ENCODE data around the gene C10orf88. TPM values are rescaled to one million over a fixed set of nuclear protein-coding genes. Genes with fewer than 3 reads are reported as not detected.

C10orf88 gene
- total and polyA plus RNA-seq, 2 of the 13 experiments (the other 11 are each of a cell fraction or from before 2014, with no cell fraction given) = 4.6 to 11.8 TPM

DNA sequence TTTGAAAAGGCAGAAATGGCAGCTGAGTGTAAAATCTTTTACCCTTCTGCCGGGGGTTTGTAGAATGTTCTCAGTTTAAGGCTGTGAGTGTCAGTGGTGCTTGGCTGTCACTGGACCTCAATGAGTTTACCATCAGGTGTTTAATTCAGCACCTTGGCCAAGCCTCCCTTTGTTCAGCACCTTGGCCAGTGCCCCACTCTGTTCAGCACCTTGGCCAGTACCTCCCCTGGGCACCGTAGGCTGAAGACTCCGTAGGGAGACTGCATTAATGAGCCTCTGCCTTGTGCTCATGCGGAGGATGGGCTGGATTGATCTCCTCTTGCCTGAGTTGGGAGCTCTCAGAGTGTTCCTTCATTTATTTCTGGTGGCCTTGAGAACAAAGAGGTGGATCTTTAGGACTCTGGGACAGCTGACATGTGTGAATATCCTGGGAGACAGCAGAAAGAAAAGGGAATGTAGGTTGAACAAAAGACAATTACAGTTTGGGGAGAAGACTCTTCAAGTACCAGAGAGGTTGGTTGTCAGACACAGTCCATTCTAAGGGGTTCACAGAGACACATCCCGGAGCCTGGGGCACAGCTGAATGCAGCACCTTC lies 42.0 kb downstream of the C10orf88 start (continued):
- TF ChIP-seq, protein P1, sequence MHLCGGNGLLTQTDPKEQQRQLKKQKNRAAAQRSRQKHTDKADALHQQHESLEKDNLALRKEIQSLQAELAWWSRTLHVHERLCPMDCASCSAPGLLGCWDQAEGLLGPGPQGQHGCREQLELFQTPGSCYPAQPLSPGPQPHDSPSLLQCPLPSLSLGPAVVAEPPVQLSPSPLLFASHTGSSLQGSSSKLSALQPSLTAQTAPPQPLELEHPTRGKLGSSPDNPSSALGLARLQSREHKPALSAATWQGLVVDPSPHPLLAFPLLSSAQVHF (CRISPR knock-in tag; IDR thresholded peaks at IDR 0.05) = peak; percentile 100
- TF ChIP-seq ZNF441 (CRISPR knock-in tag; IDR thresholded peaks at IDR 0.05; ENCODE audit: borderline replicate concordance) (peak; percentile 99), RAD21 (CRISPR knock-in tag; IDR thresholded peaks at IDR 0.05) (peak; percentile 34; the same call in 1 of the 2 replicates), ZNF724P (CRISPR knock-in tag; IDR thresholded peaks at IDR 0.05; ENCODE audit: borderline replicate concordance) (peak; percentile 99), ZNF224 (CRISPR knock-in tag; IDR thresholded peaks at IDR 0.05) (peak; percentile 99), CREB1 (IDR thresholded peaks at IDR 0.05) (no peak), CREB1 (CRISPR knock-in tag; IDR thresholded peaks at IDR 0.05) (no peak), SP4 (CRISPR knock-in tag; IDR thresholded peaks at IDR 0.05) (peak; percentile 93), ZNF674 (CRISPR knock-in tag; IDR thresholded peaks at IDR 0.05; ENCODE audit: low read depth) (peak; percentile 100), ZNF792 (CRISPR knock-in tag; IDR thresholded peaks at IDR 0.05) (peak; percentile 100), CBFB (CRISPR knock-in tag; IDR thresholded peaks at IDR 0.05) (peak; percentile 96), TMF1 (CRISPR knock-in tag; IDR thresholded peaks at IDR 0.05; ENCODE audit: low read depth) (peak; percentile 100)
- TF ChIP-seq, protein P2, sequence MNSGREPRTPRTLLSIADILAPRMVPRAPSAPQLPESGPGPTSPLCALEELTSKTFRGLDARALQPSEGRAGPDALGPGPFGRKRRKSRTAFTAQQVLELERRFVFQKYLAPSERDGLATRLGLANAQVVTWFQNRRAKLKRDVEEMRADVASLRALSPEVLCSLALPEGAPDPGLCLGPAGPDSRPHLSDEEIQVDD (CRISPR knock-in tag; IDR thresholded peaks at IDR 0.05; ENCODE audit: borderline replicate concordance) = peak; percentile 100
- TF ChIP-seq, protein P3, sequence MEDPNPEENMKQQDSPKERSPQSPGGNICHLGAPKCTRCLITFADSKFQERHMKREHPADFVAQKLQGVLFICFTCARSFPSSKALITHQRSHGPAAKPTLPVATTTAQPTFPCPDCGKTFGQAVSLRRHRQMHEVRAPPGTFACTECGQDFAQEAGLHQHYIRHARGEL (CRISPR knock-in tag; IDR thresholded peaks at IDR 0.05) = peak; percentile 92; the same call in 1 of the 2 replicates
- TF ChIP-seq, protein P4, sequence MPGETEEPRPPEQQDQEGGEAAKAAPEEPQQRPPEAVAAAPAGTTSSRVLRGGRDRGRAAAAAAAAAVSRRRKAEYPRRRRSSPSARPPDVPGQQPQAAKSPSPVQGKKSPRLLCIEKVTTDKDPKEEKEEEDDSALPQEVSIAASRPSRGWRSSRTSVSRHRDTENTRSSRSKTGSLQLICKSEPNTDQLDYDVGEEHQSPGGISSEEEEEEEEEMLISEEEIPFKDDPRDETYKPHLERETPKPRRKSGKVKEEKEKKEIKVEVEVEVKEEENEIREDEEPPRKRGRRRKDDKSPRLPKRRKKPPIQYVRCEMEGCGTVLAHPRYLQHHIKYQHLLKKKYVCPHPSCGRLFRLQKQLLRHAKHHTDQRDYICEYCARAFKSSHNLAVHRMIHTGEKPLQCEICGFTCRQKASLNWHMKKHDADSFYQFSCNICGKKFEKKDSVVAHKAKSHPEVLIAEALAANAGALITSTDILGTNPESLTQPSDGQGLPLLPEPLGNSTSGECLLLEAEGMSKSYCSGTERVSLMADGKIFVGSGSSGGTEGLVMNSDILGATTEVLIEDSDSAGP (CRISPR knock-in tag; IDR thresholded peaks at IDR 0.05; ENCODE audit: borderline replicate concordance) = peak; percentile 87
- TF ChIP-seq, protein P5, sequence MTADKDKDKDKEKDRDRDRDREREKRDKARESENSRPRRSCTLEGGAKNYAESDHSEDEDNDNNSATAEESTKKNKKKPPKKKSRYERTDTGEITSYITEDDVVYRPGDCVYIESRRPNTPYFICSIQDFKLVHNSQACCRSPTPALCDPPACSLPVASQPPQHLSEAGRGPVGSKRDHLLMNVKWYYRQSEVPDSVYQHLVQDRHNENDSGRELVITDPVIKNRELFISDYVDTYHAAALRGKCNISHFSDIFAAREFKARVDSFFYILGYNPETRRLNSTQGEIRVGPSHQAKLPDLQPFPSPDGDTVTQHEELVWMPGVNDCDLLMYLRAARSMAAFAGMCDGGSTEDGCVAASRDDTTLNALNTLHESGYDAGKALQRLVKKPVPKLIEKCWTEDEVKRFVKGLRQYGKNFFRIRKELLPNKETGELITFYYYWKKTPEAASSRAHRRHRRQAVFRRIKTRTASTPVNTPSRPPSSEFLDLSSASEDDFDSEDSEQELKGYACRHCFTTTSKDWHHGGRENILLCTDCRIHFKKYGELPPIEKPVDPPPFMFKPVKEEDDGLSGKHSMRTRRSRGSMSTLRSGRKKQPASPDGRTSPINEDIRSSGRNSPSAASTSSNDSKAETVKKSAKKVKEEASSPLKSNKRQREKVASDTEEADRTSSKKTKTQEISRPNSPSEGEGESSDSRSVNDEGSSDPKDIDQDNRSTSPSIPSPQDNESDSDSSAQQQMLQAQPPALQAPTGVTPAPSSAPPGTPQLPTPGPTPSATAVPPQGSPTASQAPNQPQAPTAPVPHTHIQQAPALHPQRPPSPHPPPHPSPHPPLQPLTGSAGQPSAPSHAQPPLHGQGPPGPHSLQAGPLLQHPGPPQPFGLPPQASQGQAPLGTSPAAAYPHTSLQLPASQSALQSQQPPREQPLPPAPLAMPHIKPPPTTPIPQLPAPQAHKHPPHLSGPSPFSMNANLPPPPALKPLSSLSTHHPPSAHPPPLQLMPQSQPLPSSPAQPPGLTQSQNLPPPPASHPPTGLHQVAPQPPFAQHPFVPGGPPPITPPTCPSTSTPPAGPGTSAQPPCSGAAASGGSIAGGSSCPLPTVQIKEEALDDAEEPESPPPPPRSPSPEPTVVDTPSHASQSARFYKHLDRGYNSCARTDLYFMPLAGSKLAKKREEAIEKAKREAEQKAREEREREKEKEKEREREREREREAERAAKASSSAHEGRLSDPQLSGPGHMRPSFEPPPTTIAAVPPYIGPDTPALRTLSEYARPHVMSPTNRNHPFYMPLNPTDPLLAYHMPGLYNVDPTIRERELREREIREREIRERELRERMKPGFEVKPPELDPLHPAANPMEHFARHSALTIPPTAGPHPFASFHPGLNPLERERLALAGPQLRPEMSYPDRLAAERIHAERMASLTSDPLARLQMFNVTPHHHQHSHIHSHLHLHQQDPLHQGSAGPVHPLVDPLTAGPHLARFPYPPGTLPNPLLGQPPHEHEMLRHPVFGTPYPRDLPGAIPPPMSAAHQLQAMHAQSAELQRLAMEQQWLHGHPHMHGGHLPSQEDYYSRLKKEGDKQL (CRISPR knock-in tag; IDR thresholded peaks at IDR 0.05; ENCODE audit: low read depth) = peak; percentile 96
- TF ChIP-seq, protein P6, sequence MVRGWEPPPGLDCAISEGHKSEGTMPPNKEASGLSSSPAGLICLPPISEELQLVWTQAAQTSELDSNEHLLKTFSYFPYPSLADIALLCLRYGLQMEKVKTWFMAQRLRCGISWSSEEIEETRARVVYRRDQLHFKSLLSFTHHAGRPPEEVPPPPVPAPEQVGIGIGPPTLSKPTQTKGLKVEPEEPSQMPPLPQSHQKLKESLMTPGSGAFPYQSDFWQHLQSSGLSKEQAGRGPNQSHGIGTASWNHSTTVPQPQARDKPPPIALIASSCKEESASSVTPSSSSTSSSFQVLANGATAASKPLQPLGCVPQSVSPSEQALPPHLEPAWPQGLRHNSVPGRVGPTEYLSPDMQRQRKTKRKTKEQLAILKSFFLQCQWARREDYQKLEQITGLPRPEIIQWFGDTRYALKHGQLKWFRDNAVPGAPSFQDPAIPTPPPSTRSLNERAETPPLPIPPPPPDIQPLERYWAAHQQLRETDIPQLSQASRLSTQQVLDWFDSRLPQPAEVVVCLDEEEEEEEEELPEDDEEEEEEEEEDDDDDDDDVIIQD (CRISPR knock-in tag; IDR thresholded peaks at IDR 0.05; ENCODE audit: low read depth) = peak; percentile 99
- TF ChIP-seq, protein P7, sequence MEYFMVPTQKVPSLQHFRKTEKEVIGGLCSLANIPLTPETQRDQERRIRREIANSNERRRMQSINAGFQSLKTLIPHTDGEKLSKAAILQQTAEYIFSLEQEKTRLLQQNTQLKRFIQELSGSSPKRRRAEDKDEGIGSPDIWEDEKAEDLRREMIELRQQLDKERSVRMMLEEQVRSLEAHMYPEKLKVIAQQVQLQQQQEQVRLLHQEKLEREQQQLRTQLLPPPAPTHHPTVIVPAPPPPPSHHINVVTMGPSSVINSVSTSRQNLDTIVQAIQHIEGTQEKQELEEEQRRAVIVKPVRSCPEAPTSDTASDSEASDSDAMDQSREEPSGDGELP (IDR thresholded peaks at IDR 0.05; ENCODE audit: borderline replicate concordance, low read depth) = no peak

All from HepG2 (cell line).